Measurements from ENCODE around the gene NLGN2. TPM values are rescaled to one million over a fixed set of nuclear protein-coding genes. Genes with fewer than 3 reads are reported as not detected.

Gene NLGN2
- 2.5 and 6.7 TPM in 2 replicates for total RNA-seq

GRCh38 chr17:7407485-7408251, at the start of gene NLGN2:
TSS of gene NLGN2 (plus strand) at chr17:7407845. CDS start at chr17:7408256, 411 bp downstream.

GRCh38 chr17:7380855-7381683, 26.6 kb upstream of the NLGN2 start, which contains the start of gene TNK1:
TSS of gene TNK1 (plus strand) at chr17:7381089. CDS start at chr17:7382927, 1,838 bp downstream.

GRCh38 chr17:7394452-7395191, 13.0 kb upstream of the NLGN2 start, which contains the start of gene PLSCR3:
TSS of gene PLSCR3 (minus strand) at chr17:7394525. CDS start at chr17:7394110, 415 bp downstream.

GRCh38 chr17:7403977-7404736, 3.5 kb upstream of the NLGN2 start, which contains the start of gene TMEM256:
TSS of gene TMEM256 (minus strand) at chr17:7404097. CDS start at chr17:7404084, 13 bp downstream.

GRCh38 chr17:7419819-7420610, 12.4 kb downstream of the NLGN2 start, which contains the start of gene SPEM1:
TSS of gene SPEM1 (plus strand) at chr17:7420324. CDS start at chr17:7420385, 61 bp downstream.

GRCh38 chr17:7425316-7425715, 17.7 kb downstream of the NLGN2 start, which contains the start of gene SPEM2:
TSS of gene SPEM2 (plus strand) at chr17:7425616. CDS start at chr17:7425689, 73 bp downstream.

GRCh38 chr17:7428557-7428956, 20.9 kb downstream of the NLGN2 start, which contains the start of gene SPEM3:
TSS of gene SPEM3 (plus strand) at chr17:7428857. CDS start at chr17:7428903, 46 bp downstream.

GRCh38 chr17:7439462-7440112, 31.9 kb downstream of the NLGN2 start, which contains the start of gene FGF11:
TSS of gene FGF11 (plus strand) at chr17:7439512. CDS start at chr17:7439621, 109 bp downstream.

GRCh38 chr17:7444682-7445618, 37.3 kb downstream of the NLGN2 start, which contains the start of gene CHRNB1:
TSS of gene CHRNB1 (plus strand) at chr17:7445061. CDS start at chr17:7445128, 67 bp downstream.

Other genes with a start within 250 kb of the NLGN2 start
- gene ASGR1, start 228.5 kb upstream of the NLGN2 start, total RNA-seq = 0.66 and 0.68 TPM in 2 replicates
- gene DLG4, start 188.0 kb upstream of the NLGN2 start, total RNA-seq = 15.0 and 16.0 TPM in 2 replicates
- gene ACADVL, start 187.9 kb upstream of the NLGN2 start, total RNA-seq = 273 and 426 TPM in 2 replicates
- gene DVL2, start 173.3 kb upstream of the NLGN2 start, total RNA-seq = 69.3 and 76.5 TPM in 2 replicates
- gene PHF23, start 168.4 kb upstream of the NLGN2 start, total RNA-seq = 33.3 and 34.9 TPM in 2 replicates
- 172 and 209 TPM in 2 replicates for gene GABARAP, start 165.4 kb upstream of the NLGN2 start, total RNA-seq
- 17.6 and 35.4 TPM in 2 replicates for gene CTDNEP1, start 156.1 kb upstream of the NLGN2 start, total RNA-seq
- gene ELP5, start 155.6 kb upstream of the NLGN2 start, total RNA-seq = 29.7 and 35.6 TPM in 2 replicates
- gene CLDN7, start 145.4 kb upstream of the NLGN2 start, total RNA-seq = 3.5 and 8.2 TPM in 2 replicates
- gene SLC2A4, start 126.1 kb upstream of the NLGN2 start, total RNA-seq = 0.13 and 0.19 TPM in 2 replicates
- gene YBX2, start 113.2 kb upstream of the NLGN2 start, total RNA-seq = not detected in 2 replicates
- 541 and 738 TPM in 2 replicates for gene EIF5A, start 100.2 kb upstream of the NLGN2 start, total RNA-seq
- gene GPS2, start 92.5 kb upstream of the NLGN2 start, total RNA-seq = 33.6 and 40.6 TPM in 2 replicates
- gene NEURL4, start 78.5 kb upstream of the NLGN2 start, total RNA-seq = 14.2 and 18.9 TPM in 2 replicates
- gene ACAP1, start 71.3 kb upstream of the NLGN2 start, total RNA-seq = 0.56 and 2.2 TPM in 2 replicates
- 5.8 and 5.9 TPM in 2 replicates for gene KCTD11, start 55.7 kb upstream of the NLGN2 start, total RNA-seq
- gene TMEM95, start 52.7 kb upstream of the NLGN2 start, total RNA-seq = not detected in 2 replicates
- gene TNK1, start 26.8 kb upstream of the NLGN2 start, total RNA-seq = not detected in 2 replicates
- 18.6 and 25.4 TPM in 2 replicates for gene PLSCR3, start 13.3 kb upstream of the NLGN2 start, total RNA-seq
- gene TMEM256, start 3.7 kb upstream of the NLGN2 start, total RNA-seq = 55.4 and 82.8 TPM in 2 replicates
- not detected in 2 replicates for gene SPEM1, start 12.5 kb downstream of the NLGN2 start, total RNA-seq
- not detected in 2 replicates for gene SPEM2, start 17.8 kb downstream of the NLGN2 start, total RNA-seq
- gene SPEM3, start 21.0 kb downstream of the NLGN2 start, total RNA-seq = not detected in 2 replicates
- gene TMEM102, start 27.6 kb downstream of the NLGN2 start, total RNA-seq = 2.4 and 3.2 TPM in 2 replicates
- 0.13 and 0.19 TPM in 2 replicates for gene FGF11, start 31.7 kb downstream of the NLGN2 start, total RNA-seq
- gene CHRNB1, start 37.2 kb downstream of the NLGN2 start, total RNA-seq = 6.6 and 7.6 TPM in 2 replicates
- gene ZBTB4, start 71.8 kb downstream of the NLGN2 start, total RNA-seq = 18.2 and 23.6 TPM in 2 replicates
- not detected in 2 replicates for gene SLC35G6, start 73.6 kb downstream of the NLGN2 start, total RNA-seq
- 98.6 and 101 TPM in 2 replicates for gene POLR2A, start 76.5 kb downstream of the NLGN2 start, total RNA-seq
- gene TNFSF12, start 141.2 kb downstream of the NLGN2 start, total RNA-seq = 9.2 and 21.8 TPM in 2 replicates
- 3.4 and 4.1 TPM in 2 replicates for gene TNFSF13, start 150.9 kb downstream of the NLGN2 start, total RNA-seq
- gene SENP3, start 154.1 kb downstream of the NLGN2 start, total RNA-seq = 55.3 and 71.7 TPM in 2 replicates
- 47.7 and 75.6 TPM in 2 replicates for gene CD68, start 171.8 kb downstream of the NLGN2 start, total RNA-seq
- 41.5 and 57.2 TPM in 2 replicates for gene MPDU1, start 176.0 kb downstream of the NLGN2 start, total RNA-seq
- 0.19 and 0.26 TPM in 2 replicates for gene SOX15, start 182.2 kb downstream of the NLGN2 start, total RNA-seq
- 45.9 and 56.7 TPM in 2 replicates for gene FXR2, start 207.1 kb downstream of the NLGN2 start, total RNA-seq
- 45.6 and 50.5 TPM in 2 replicates for gene SAT2, start 220.0 kb downstream of the NLGN2 start, total RNA-seq
- gene SHBG, start 222.3 kb downstream of the NLGN2 start, total RNA-seq = 0.26 and 0.50 TPM in 2 replicates
- gene ATP1B2, start 243.1 kb downstream of the NLGN2 start, total RNA-seq = under 0.01 TPM in 2 replicates

Data from aortic smooth muscle cell (primary cell).